Fibroblast of lung (primary cell): ENCODE results near the gene SMOC2. TPM values are rescaled to one million over a fixed set of nuclear protein-coding genes. Genes with fewer than 3 reads are reported as not detected.

Experiments used
- DNase-seq, 2 donors: peaks; one replicate each; pipeline versions ENCODE4 v3.0.0 to v3.0.0-alpha.2; 2010; ENCODE audit warnings: low read depth in 2 of 2
- H2AFZ ChIP-seq: 2 replicates; pipeline ENCODE4 v1.5.1; 2012; ENCODE audit warnings: low read length, control low read depth, inconsistent platforms
- H3K27ac ChIP-seq: 2 replicates; pipeline ENCODE4 v1.5.1; 2011; ENCODE audit warnings: low read length, control low read depth; ENCODE audit not compliant: insufficient read depth
- H3K27me3 ChIP-seq: 2 replicates; pipeline ENCODE4 v1.5.1; 2011; ENCODE audit warnings: mild to moderate bottlenecking, low read length; ENCODE audit not compliant: control insufficient read depth, insufficient read depth
- H3K36me3 ChIP-seq: 2 replicates; pipeline ENCODE4 v1.5.1; 2011; ENCODE audit warnings: low read length; ENCODE audit not compliant: control insufficient read depth, insufficient read depth
- H3K4me1 ChIP-seq: 2 replicates; pipeline ENCODE4 v1.5.1; 2011; ENCODE audit warnings: low read length; ENCODE audit not compliant: control insufficient read depth, insufficient read depth; ENCODE audit errors: extremely low read depth
- H3K4me2 ChIP-seq: 2 replicates; pipeline ENCODE4 v1.5.1; 2011; ENCODE audit warnings: low read length, control low read depth; ENCODE audit not compliant: insufficient read depth; ENCODE audit errors: extremely low read depth
- H3K4me3 ChIP-seq, 4 experiments: fragments of 200-600 bp in 1 of 4; sonication (generic) in 1 of 4; replicated peaks in 1 of 4; 2 replicates each; pipeline ENCODE4 v1.5.1; 2011 to 2016; ENCODE audit warnings: low read length in 4 of 4, low read depth in 3 of 4, mild to moderate bottlenecking in 3 of 4, control low read depth in 2 of 4, inconsistent platforms in 1 of 4, mixed read lengths in 1 of 4; ENCODE audit not compliant: insufficient read depth in 1 of 4; ENCODE audit errors: control extremely low read depth in 1 of 4
- H3K79me2 ChIP-seq: 2 replicates; pipeline ENCODE4 v1.5.1; 2012; ENCODE audit warnings: mild to moderate bottlenecking, low read length, inconsistent platforms; ENCODE audit not compliant: control insufficient read depth, insufficient read depth
- H3K9ac ChIP-seq: 2 replicates; pipeline ENCODE4 v1.5.1; 2011; ENCODE audit warnings: mild to moderate bottlenecking, low read length, control low read depth; ENCODE audit not compliant: insufficient read depth
- H3K9me3 ChIP-seq: 2 replicates; pipeline ENCODE4 v1.5.1; 2012; ENCODE audit warnings: low read depth, low read length; ENCODE audit not compliant: control insufficient read depth, insufficient read depth
- H4K20me1 ChIP-seq: 2 replicates; pipeline ENCODE4 v1.5.1; 2011; ENCODE audit warnings: low read length; ENCODE audit not compliant: control insufficient read depth, insufficient read depth; ENCODE audit errors: extremely low read depth
- CTCF ChIP-seq, 2 donors: IDR thresholded peaks in 1 of 2; conservative IDR thresholded peaks in 1 of 2; 1 replicate in 1 of 2; 2 replicates in 1 of 2; pipeline ENCODE4 v1.5.1; 2011 to 2012; ENCODE audit warnings: low read length in 2 of 2, control low read depth in 1 of 2, inconsistent platforms in 1 of 2, low read depth in 1 of 2, mild to moderate bottlenecking in 1 of 2
- EZH2 ChIP-seq: IDR thresholded peaks from 2 replicates; pipeline ENCODE4 v1.5.1; 2012; ENCODE audit warnings: low read length, control low read depth, mild to moderate bottlenecking; ENCODE audit errors: missing control alignments
- polyA plus RNA-seq, 2 donors: library from polyadenylated mRNA; depleted of rRNA in 1 of 2; stranded (reverse) in 1 of 2; unstranded in 1 of 2; fragments of >200 nt; gene quantifications; 2 replicates each; pipeline ENCODE4 v1.2.1, GENCODE V29; 2011 to 2012; ENCODE audit warnings: missing spikeins in 1 of 2
- total RNA-seq: library from RNA; depleted of rRNA; stranded (reverse); fragments of >200 nt; gene quantifications from 2 replicates; pipeline ENCODE4 v1.2.1, GENCODE V29; 2014

Gene SMOC2
- total and polyA plus RNA-seq, 2 donors (not counting 1 experiment from before 2014, with no cell fraction given) = not detected

DNA sequence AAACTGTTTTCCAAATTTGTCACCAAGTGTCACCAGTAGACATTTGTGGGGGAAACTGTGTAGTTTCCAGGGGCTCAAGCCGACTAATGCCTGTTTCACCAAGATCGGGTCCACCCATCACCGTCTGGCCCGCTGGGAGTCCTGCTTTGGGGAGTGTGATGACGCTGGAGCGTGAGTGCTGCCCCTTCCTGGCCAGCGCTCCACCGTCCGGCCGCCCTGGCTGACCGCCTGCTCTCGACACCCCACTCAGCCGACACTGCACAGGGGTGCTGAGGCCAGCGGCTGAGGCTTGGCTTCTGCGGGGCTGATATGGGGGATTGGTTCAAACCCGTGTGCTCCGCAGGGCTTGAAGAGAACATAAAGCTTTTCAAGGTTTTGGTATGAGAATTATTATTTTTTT lies 160.1 kb downstream of the SMOC2 start:
- Histone ChIP-seq H3K4me2 (no peak overlapping the region), H3K4me1 (no peaks in the 10 kb centered on the region), H2AFZ (no peak overlapping the region), H3K79me2 (no peaks in the 10 kb centered on the region), H3K27me3 (no peaks in the 10 kb centered on the region), H3K9me3 (no peaks in the 10 kb centered on the region), H3K9ac (no peak overlapping the region), H3K27ac (no peak overlapping the region), H4K20me1 (no peaks in the 10 kb centered on the region), H3K36me3 (no peaks in the 10 kb centered on the region), H3K4me3 (no peak overlapping the region)
- no peak for TF ChIP-seq CTCF (conservative IDR thresholded peaks at IDR 0.05 in 1 of 2, IDR thresholded peaks at IDR 0.05 in 1 of 2; ENCODE audit: low read depth in 1 of 2, low read length in 2 of 2)
- TF ChIP-seq EZH2 = no peak
- no peak for DNase-seq

DNA sequence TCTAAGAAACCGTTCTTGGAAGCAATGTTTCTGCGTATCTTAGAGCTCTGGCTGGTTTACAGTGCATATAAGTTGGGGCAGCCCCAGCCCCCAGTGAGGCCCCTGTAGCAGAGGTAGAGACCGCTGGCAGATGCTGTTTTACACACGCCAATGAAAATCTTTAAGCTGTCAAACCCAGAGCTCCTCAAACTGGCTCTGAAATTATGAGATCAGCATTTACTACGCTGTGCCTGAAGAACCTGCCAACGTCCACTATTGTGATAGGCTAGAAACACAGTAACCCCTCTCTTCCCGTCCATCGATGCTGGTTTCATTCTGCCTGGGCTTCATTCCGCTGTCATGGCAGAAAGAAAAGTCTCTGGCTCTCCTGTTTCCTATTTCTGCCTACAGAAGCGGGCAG lies 160.6 kb downstream of the SMOC2 start:
- TF ChIP-seq CTCF (conservative IDR thresholded peaks at IDR 0.05 in 1 of 2, IDR thresholded peaks at IDR 0.05 in 1 of 2; ENCODE audit: low read depth in 1 of 2, low read length in 2 of 2) (no peak), EZH2 (no peak)
- H3K9ac ChIP-seq = no peak overlapping the region
- no peak overlapping the region for H3K4me3 ChIP-seq
- no peaks in the 10 kb centered on the region for H4K20me1 ChIP-seq
- no peaks in the 10 kb centered on the region for H3K9me3 ChIP-seq
- no peak overlapping the region for H3K4me2 ChIP-seq
- H3K27me3 ChIP-seq = no peaks in the 10 kb centered on the region
- H3K4me1 ChIP-seq = no peaks in the 10 kb centered on the region
- no peak overlapping the region for H2AFZ ChIP-seq
- no peak for DNase-seq
- no peaks in the 10 kb centered on the region for H3K36me3 ChIP-seq
- H3K27ac ChIP-seq = no peak overlapping the region
- H3K79me2 ChIP-seq = no peaks in the 10 kb centered on the region

DNA sequence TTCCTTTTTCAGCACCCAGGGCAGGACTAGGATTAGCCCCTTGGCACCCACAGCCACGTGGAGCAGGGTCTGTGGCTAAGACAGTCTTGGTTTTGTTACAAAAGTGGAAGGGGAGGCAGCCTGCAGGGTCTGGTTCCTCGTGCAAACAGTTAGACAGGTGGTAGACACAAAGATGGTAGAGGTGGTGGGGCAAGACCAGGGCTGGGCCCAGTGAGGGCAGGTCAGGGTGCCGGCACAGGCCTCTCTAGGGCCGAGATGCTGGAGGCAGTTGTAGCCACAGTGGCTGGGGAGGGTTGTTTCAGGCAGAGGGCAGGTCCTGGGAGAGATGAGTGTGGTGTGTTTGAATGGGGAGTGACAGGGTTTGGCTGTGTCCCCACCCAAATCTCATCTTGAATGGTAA lies 161.6 kb downstream of the SMOC2 start:
- Histone ChIP-seq H3K4me2 (no peak overlapping the region), H3K79me2 (no peaks in the 10 kb centered on the region), H3K36me3 (no peaks in the 10 kb centered on the region), H3K9me3 (no peaks in the 10 kb centered on the region), H3K4me1 (no peaks in the 10 kb centered on the region), H3K27me3 (no peaks in the 10 kb centered on the region), H2AFZ (no peak overlapping the region), H3K27ac (no peak overlapping the region), H3K9ac (no peak overlapping the region), H4K20me1 (no peaks in the 10 kb centered on the region), H3K4me3 (no peak overlapping the region)
- no peak for DNase-seq
- TF ChIP-seq EZH2 (no peak), CTCF (conservative IDR thresholded peaks at IDR 0.05 in 1 of 2, IDR thresholded peaks at IDR 0.05 in 1 of 2; ENCODE audit: low read depth in 1 of 2, low read length in 2 of 2) (no peak)
